T-helper 2 cell treated with Interferon-gamma antibody and Interleukin-4, amounts not matched to agents 5 μg/mL and 100 μg/mL, for 36 hours (primary cell): ENCODE results near the gene CREG1.

ENCODE experiments used
- DNase-seq: peaks from one replicate; pipeline ENCODE4 v3.0.0; 2021; ENCODE audit warnings: low spot score
- H3K27ac Mint-ChIP-seq: one replicate; pipeline ENCODE4 v1.8.0; 2021; ENCODE audit warnings: mild to moderate bottlenecking, mixed read lengths
- H3K27me3 Mint-ChIP-seq: one replicate; pipeline ENCODE4 v1.8.0; 2021; ENCODE audit warnings: low read depth, mixed read lengths
- H3K36me3 Mint-ChIP-seq: one replicate; pipeline ENCODE4 v1.8.0; 2021; ENCODE audit warnings: low read depth, mixed read lengths
- H3K4me1 Mint-ChIP-seq: one replicate; pipeline ENCODE4 v1.8.0; 2021; ENCODE audit warnings: low read depth, mixed read lengths
- H3K4me3 Mint-ChIP-seq: one replicate; pipeline ENCODE4 v1.8.0; 2022; ENCODE audit warnings: mild to moderate bottlenecking, moderate library complexity, mixed read lengths
- H3K9me3 Mint-ChIP-seq: one replicate; pipeline ENCODE4 v1.8.0; 2021; ENCODE audit warnings: mixed read lengths

Gene CREG1

GRCh38 chr1:167532964-167533824, 20.4 kb downstream of the CREG1 start:
- Mint-ChIP-seq H3K27me3 (peaks cover 12% of the 10 kb centered on the region), H3K9me3 (no peaks in the 10 kb centered on the region), H3K4me1 (no peaks in the 10 kb centered on the region), H3K4me3 (no peak overlapping the region), H3K27ac (no peak overlapping the region), H3K36me3 (no peaks in the 10 kb centered on the region)
- DNase-seq = no peak

- Mint-ChIP-seq H3K4me1 (no peaks in the 10 kb centered on the region), H3K9me3 (no peaks in the 10 kb centered on the region), H3K27me3 (peaks cover 10% of the 10 kb centered on the region), H3K4me3 (no peak overlapping the region), H3K36me3 (no peaks in the 10 kb centered on the region), H3K27ac (no peak overlapping the region)
- no peak for DNase-seq
Observed at GRCh38 chr1:167532375-167532774, 21.2 kb downstream of the CREG1 start.

- H3K27me3 Mint-ChIP-seq = peaks cover 14% of the 10 kb centered on the region
- no peak overlapping the region for H3K4me3 Mint-ChIP-seq
- H3K9me3 Mint-ChIP-seq = no peaks in the 10 kb centered on the region
- H3K36me3 Mint-ChIP-seq = no peaks in the 10 kb centered on the region
- H3K4me1 Mint-ChIP-seq = no peaks in the 10 kb centered on the region
- DNase-seq = no peak
- H3K27ac Mint-ChIP-seq = no peak overlapping the region
Observed at GRCh38 chr1:167529829-167530474, 23.6 kb downstream of the CREG1 start.

- Mint-ChIP-seq H3K27ac (no peak overlapping the region), H3K4me1 (no peaks in the 10 kb centered on the region), H3K27me3 (peaks cover 18% of the 10 kb centered on the region), H3K9me3 (no peaks in the 10 kb centered on the region), H3K36me3 (no peaks in the 10 kb centered on the region), H3K4me3 (no peak overlapping the region)
- no peak for DNase-seq
Observed at GRCh38 chr1:167528057-167528728, 25.4 kb downstream of the CREG1 start.

GRCh38 chr1:167526667-167527383, 26.7 kb downstream of the CREG1 start:
- DNase-seq = no peak
- Mint-ChIP-seq H3K36me3 (no peaks in the 10 kb centered on the region), H3K27me3 (peaks cover 28% of the 10 kb centered on the region), H3K4me3 (no peak overlapping the region), H3K27ac (no peak overlapping the region), H3K9me3 (no peaks in the 10 kb centered on the region), H3K4me1 (no peaks in the 10 kb centered on the region)

- Mint-ChIP-seq H3K4me3 (no peak overlapping the region), H3K9me3 (no peaks in the 10 kb centered on the region), H3K4me1 (peaks cover 3% of the 10 kb centered on the region), H3K36me3 (no peaks in the 10 kb centered on the region), H3K27ac (no peak overlapping the region), H3K27me3 (peaks cover 27% of the 10 kb centered on the region)
- no peak for DNase-seq
Observed at GRCh38 chr1:167524651-167525050, 28.9 kb downstream of the CREG1 start.

GRCh38 chr1:167522246-167522645, 31.3 kb downstream of the CREG1 start:
- Mint-ChIP-seq H3K27me3 (peaks cover 27% of the 10 kb centered on the region), H3K4me1 (peaks cover 10% of the 10 kb centered on the region), H3K36me3 (peaks cover 9% of the 10 kb centered on the region), H3K4me3 (no peak overlapping the region), H3K9me3 (no peaks in the 10 kb centered on the region), H3K27ac (no peak overlapping the region)
- DNase-seq = no peak

GRCh38 chr1:167520711-167521206, 32.8 kb downstream of the CREG1 start:
- no peak for DNase-seq
- H3K9me3 Mint-ChIP-seq = no peaks in the 10 kb centered on the region
- no peak overlapping the region for H3K27ac Mint-ChIP-seq
- H3K27me3 Mint-ChIP-seq = peaks cover 27% of the 10 kb centered on the region
- no peak overlapping the region for H3K4me3 Mint-ChIP-seq
- H3K4me1 Mint-ChIP-seq = peaks cover 22% of the 10 kb centered on the region
- H3K36me3 Mint-ChIP-seq = peaks cover 23% of the 10 kb centered on the region

- Mint-ChIP-seq H3K4me1 (peaks cover 41% of the 10 kb centered on the region), H3K27me3 (peaks cover 18% of the 10 kb centered on the region), H3K4me3 (peak within 1 kb of the TSS; percentile 93), H3K9me3 (no peaks in the 10 kb centered on the region), H3K27ac (peak within 1 kb of the TSS; percentile 94), H3K36me3 (peaks cover 46% of the 10 kb centered on the region)
- peak; percentile 68 for DNase-seq
Observed at GRCh38 chr1:167518331-167518700, 35.2 kb downstream of the CREG1 start, which contains the start of gene CD247. Gene CD247 (minus strand): TSS chr1:167518529. CDS start chr1:167518465, 64 bp downstream.

- Mint-ChIP-seq H3K27me3 (peaks cover 15% of the 10 kb centered on the region), H3K4me3 (peak overlapping the region; percentile 93), H3K27ac (peak overlapping the region; percentile 94), H3K9me3 (no peaks in the 10 kb centered on the region), H3K4me1 (peaks cover 43% of the 10 kb centered on the region), H3K36me3 (peaks cover 48% of the 10 kb centered on the region)
- DNase-seq = peak; percentile 94
Observed at GRCh38 chr1:167517535-167518330, 35.8 kb downstream of the CREG1 start.

- Mint-ChIP-seq H3K4me1 (peaks cover 53% of the 10 kb centered on the region), H3K9me3 (no peaks in the 10 kb centered on the region), H3K36me3 (peaks cover 59% of the 10 kb centered on the region), H3K4me3 (peak overlapping the region; percentile 93), H3K27me3 (peaks cover 5% of the 10 kb centered on the region), H3K27ac (peak overlapping the region; percentile 94)
- peak; percentile 19 for DNase-seq
Observed at GRCh38 chr1:167516404-167517388, 36.9 kb downstream of the CREG1 start.

- peak overlapping the region; percentile 94 for H3K27ac Mint-ChIP-seq
- peaks cover 64% of the 10 kb centered on the region for H3K36me3 Mint-ChIP-seq
- DNase-seq = no peak
- H3K27me3 Mint-ChIP-seq = peaks cover 1% of the 10 kb centered on the region
- H3K4me3 Mint-ChIP-seq = peak overlapping the region; percentile 93
- peaks cover 59% of the 10 kb centered on the region for H3K4me1 Mint-ChIP-seq
- no peaks in the 10 kb centered on the region for H3K9me3 Mint-ChIP-seq
Observed at GRCh38 chr1:167515893-167516321, 37.7 kb downstream of the CREG1 start.
